HL-60 (cell line): Measurements from ENCODE around the gene RELL1.

Source experiments
- GABPA ChIP-seq: IDR thresholded peaks from 2 replicates; pipeline ENCODE4 v1.6.1; 2012; ENCODE audit warnings: low read depth
- POLR2AphosphoS5 ChIP-seq: IDR thresholded peaks from 2 replicates; pipeline ENCODE4 v1.6.1; 2012; ENCODE audit warnings: low read depth
- REST ChIP-seq: IDR thresholded peaks from 2 replicates; pipeline ENCODE4 v1.6.1; 2012; ENCODE audit warnings: low read depth; ENCODE audit not compliant: insufficient replicate concordance
- TF ChIP-seq, protein P1 (sequence below): IDR thresholded peaks from one replicate; pipeline ENCODE4 v1.5.1; 2011; ENCODE audit warnings: low read length, control low read depth, inconsistent platforms; ENCODE audit not compliant: insufficient read depth

- TF ChIP-seq, protein P1, sequence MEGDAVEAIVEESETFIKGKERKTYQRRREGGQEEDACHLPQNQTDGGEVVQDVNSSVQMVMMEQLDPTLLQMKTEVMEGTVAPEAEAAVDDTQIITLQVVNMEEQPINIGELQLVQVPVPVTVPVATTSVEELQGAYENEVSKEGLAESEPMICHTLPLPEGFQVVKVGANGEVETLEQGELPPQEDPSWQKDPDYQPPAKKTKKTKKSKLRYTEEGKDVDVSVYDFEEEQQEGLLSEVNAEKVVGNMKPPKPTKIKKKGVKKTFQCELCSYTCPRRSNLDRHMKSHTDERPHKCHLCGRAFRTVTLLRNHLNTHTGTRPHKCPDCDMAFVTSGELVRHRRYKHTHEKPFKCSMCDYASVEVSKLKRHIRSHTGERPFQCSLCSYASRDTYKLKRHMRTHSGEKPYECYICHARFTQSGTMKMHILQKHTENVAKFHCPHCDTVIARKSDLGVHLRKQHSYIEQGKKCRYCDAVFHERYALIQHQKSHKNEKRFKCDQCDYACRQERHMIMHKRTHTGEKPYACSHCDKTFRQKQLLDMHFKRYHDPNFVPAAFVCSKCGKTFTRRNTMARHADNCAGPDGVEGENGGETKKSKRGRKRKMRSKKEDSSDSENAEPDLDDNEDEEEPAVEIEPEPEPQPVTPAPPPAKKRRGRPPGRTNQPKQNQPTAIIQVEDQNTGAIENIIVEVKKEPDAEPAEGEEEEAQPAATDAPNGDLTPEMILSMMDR = no peak
- TF ChIP-seq GABPA (no peak), POLR2AphosphoS5 (no peak), REST (no peak)
These were observed 58.9 kb downstream of the RELL1 start for GRCh38 chr4:37627263-37627662.
